ENCODE data around the gene NANS. TPM values are rescaled to one million over a fixed set of nuclear protein-coding genes. Genes with fewer than 3 reads are reported as not detected.

The NANS gene
- total RNA-seq, 3 donors from 2014 or later, result 43.8 to 80.6 (median 54.7) TPM

GRCh38 chr9:98067184-98067583, 10.7 kb downstream of the NANS start:
- Histone ChIP-seq H3K4me1 (no peaks in the 10 kb centered on the region), H3K27ac (no peak overlapping the region), H3K4me3 (no peak overlapping the region), H3K9me3 (no peaks in the 10 kb centered on the region), H3K36me3 (no peaks in the 10 kb centered on the region), H3K27me3 (no peaks in the 10 kb centered on the region)
- TF ChIP-seq POLR2AphosphoS5 (IDR thresholded peaks at IDR 0.05), result no peak
- no peak for TF ChIP-seq CTCF (IDR thresholded peaks at IDR 0.05)
- no peak for TF ChIP-seq POLR2A (IDR thresholded peaks at IDR 0.05)
- intact Hi-C loops (cut with DNase I; ENCODE audit: low total_unique reads), result no loop called here
- no peak for DNase-seq (ENCODE audit: low spot score in 2 of 2)

GRCh38 chr9:98069551-98069950, 13.0 kb downstream of the NANS start:
- no peaks in the 10 kb centered on the region for H3K4me1 ChIP-seq
- intact Hi-C loops (cut with DNase I; ENCODE audit: low total_unique reads), result no loop called here
- H3K4me3 ChIP-seq, result no peak overlapping the region
- no peak overlapping the region for H3K27ac ChIP-seq
- H3K36me3 ChIP-seq, result no peaks in the 10 kb centered on the region
- DNase-seq (ENCODE audit: low spot score in 2 of 2), result no peak
- no peaks in the 10 kb centered on the region for H3K9me3 ChIP-seq
- no peaks in the 10 kb centered on the region for H3K27me3 ChIP-seq
- TF ChIP-seq POLR2AphosphoS5 (IDR thresholded peaks at IDR 0.05) (no peak), POLR2A (IDR thresholded peaks at IDR 0.05) (no peak), CTCF (IDR thresholded peaks at IDR 0.05) (no peak)

DNA sequence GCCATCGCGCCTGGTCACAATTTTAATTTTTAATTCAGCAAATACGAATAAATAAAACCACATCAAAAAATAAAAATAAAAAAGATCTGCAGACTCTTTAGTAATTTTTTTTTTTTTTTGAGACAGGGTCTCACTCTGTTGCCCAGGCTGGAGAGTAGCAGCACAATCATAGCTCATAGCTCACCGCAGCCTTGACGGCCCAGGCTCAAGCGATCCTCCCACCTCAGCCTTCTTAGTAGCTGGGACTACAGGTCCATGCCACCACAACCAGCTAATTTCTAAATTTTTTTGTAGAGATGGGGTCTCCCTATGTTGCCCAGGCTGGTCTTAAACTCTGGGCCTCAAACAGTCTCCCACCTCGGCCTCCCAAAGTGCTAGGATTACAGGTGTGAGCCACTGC, 14.2 kb downstream of the NANS start:
- no peak overlapping the region for H3K4me3 ChIP-seq
- no peaks in the 10 kb centered on the region for H3K9me3 ChIP-seq
- H3K27ac ChIP-seq, result no peak overlapping the region
- H3K4me1 ChIP-seq, result no peaks in the 10 kb centered on the region
- H3K27me3 ChIP-seq, result no peaks in the 10 kb centered on the region
- TF ChIP-seq POLR2A (IDR thresholded peaks at IDR 0.05) (no peak), POLR2AphosphoS5 (IDR thresholded peaks at IDR 0.05) (no peak), CTCF (IDR thresholded peaks at IDR 0.05) (no peak)
- intact Hi-C loops (cut with DNase I; ENCODE audit: low total_unique reads), result no loop called here
- no peaks in the 10 kb centered on the region for H3K36me3 ChIP-seq
- DNase-seq (ENCODE audit: low spot score in 2 of 2), result no peak

GRCh38 chr9:98071737-98072136, 15.2 kb downstream of the NANS start:
- no peak overlapping the region for H3K4me3 ChIP-seq
- H3K27ac ChIP-seq, result peak overlapping the region; percentile 68 to 77
- DNase-seq (ENCODE audit: low spot score in 2 of 2), result no peak
- no peaks in the 10 kb centered on the region for H3K9me3 ChIP-seq
- no peaks in the 10 kb centered on the region for H3K27me3 ChIP-seq
- TF ChIP-seq POLR2AphosphoS5 (IDR thresholded peaks at IDR 0.05), result no peak
- TF ChIP-seq CTCF (IDR thresholded peaks at IDR 0.05), result no peak
- no peak for TF ChIP-seq POLR2A (IDR thresholded peaks at IDR 0.05)
- no peaks in the 10 kb centered on the region for H3K4me1 ChIP-seq
- H3K36me3 ChIP-seq, result no peaks in the 10 kb centered on the region
- intact Hi-C loops (cut with DNase I; ENCODE audit: low total_unique reads), result no loop called here

DNA sequence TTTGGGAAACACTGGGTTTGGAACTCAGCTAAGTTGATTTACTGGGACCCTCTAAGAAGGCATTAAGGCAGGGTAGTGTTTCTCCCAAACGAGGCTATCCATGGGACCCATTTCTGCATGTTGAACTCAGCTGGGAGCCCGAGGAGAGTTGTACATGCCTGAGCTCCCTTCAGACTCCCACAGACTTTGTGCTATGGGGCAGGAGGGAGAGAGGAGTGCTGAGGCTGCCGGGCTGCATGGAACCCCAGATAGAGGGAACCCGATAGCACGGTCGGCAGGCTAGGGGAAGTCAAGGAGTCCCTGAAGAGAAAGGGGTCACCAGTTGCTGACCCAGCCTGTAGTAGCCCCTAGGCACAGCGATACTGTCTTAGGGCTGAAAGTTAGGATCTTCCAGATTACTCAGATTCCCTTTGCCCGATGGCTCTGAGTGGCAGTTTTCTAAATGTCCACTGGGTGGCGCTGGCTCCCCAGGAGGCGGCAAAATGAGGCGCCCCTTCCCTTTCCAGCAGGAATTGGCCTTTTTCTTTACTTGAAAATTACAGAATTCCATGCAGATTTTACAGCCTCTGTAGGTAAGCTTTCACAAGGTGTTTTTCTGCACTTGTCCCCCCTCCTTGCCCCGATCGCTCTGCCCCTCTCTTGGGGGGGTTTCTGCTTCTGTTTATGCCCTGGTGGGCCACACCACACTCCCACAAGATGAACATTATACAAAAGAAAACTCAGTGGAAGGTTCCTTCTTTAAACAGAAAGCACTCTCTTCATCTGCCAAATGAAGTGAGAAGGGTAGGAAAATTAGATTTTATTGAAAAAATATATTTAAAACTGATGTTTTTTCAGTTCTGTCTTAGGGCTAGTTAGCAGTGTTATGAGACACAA, 17.8 kb downstream of the NANS start:
- H3K4me3 ChIP-seq, result no peak overlapping the region
- TF ChIP-seq CTCF (IDR thresholded peaks at IDR 0.05) (peak; percentile 42 to 89 (median 86)), POLR2A (IDR thresholded peaks at IDR 0.05) (no peak), POLR2AphosphoS5 (IDR thresholded peaks at IDR 0.05) (no peak)
- H3K27me3 ChIP-seq, result no peaks in the 10 kb centered on the region
- no peaks in the 10 kb centered on the region for H3K36me3 ChIP-seq
- peak in 1 of 2 donors; percentile 73 for DNase-seq (ENCODE audit: low spot score in 2 of 2)
- peak overlapping the region; percentile 61 to 70 for H3K27ac ChIP-seq
- H3K4me1 ChIP-seq, result no peaks in the 10 kb centered on the region
- H3K9me3 ChIP-seq, result no peaks in the 10 kb centered on the region
- intact Hi-C loops (cut with DNase I; ENCODE audit: low total_unique reads), result no loop called here
